IPS-18c (cell line): ENCODE results near the gene ZNF398.

ENCODE experiments used
- H3K4me3 ChIP-seq: 2 replicates; pipeline ENCODE4 v1.7.0; 2013; ENCODE audit warnings: low read depth, mild to moderate bottlenecking, low read length, moderate library complexity; ENCODE audit not compliant: insufficient read depth
- H3K9me3 ChIP-seq: one replicate; pipeline ENCODE4 v1.6.1; 2013; ENCODE audit warnings: mild to moderate bottlenecking, low read length, moderate library complexity; ENCODE audit not compliant: control insufficient read depth, insufficient read depth

ZNF398 gene

GRCh38 chr7:149184274-149184673 is 37.0 kb downstream of the ZNF398 start:
- H3K4me3 ChIP-seq, result no peak overlapping the region
- H3K9me3 ChIP-seq, result no peaks in the 10 kb centered on the region

GRCh38 chr7:149188213-149188612 is 41.0 kb downstream of the ZNF398 start:
- peaks cover 2% of the 10 kb centered on the region for H3K9me3 ChIP-seq
- no peak overlapping the region for H3K4me3 ChIP-seq

DNA sequence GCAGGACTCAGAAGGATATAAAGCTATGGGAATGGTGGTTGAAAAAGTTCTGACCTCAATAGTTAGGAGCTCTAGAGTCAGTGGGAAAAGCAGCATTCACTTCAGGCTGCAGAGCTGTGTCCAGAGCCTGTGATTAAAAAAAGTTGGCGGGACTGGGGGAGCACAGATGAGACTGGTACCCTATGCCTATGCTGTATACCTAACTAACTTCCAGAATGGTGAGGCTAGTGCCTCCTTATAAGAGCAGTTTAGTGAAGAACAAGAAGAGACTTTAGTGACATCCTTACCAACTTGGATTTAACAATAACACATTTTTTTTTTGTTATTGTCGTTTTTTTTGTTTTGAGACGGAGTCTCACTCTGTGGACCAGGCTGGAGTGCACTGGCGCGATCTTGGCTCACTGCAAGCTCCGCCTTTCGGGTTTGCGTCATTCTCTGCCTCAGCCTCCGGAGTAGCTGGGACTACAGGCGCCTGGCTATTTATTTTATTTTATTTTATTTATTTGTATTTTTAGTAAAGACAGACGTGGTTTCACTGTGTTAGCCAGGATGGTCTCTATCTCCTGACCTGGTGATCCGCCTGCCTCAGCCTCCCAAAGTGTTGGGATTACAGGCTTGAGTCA is 41.5 kb downstream of the ZNF398 start:
- no peak overlapping the region for H3K4me3 ChIP-seq
- peaks cover 2% of the 10 kb centered on the region for H3K9me3 ChIP-seq

DNA sequence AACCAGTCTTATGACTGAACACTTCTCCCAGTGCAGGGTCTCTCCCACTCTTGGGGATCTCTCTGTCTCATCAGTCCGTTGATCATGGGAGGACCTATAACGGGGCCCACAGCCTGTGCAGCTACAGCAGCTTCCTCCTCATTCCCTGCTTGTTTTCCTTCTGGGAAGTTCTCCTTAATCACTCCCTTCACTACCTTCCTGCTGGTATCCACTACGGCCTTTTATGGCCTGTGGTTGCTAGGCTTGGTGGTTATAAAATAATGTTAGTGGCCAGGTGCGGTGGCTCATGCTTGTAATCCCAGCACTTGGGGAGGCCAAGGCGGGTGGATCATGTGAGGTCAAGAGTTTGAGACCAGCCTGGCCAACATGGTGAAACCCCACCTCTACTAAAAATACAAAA is 44.6 kb downstream of the ZNF398 start:
- Histone ChIP-seq H3K9me3 (peaks cover 2% of the 10 kb centered on the region), H3K4me3 (no peak overlapping the region)

DNA sequence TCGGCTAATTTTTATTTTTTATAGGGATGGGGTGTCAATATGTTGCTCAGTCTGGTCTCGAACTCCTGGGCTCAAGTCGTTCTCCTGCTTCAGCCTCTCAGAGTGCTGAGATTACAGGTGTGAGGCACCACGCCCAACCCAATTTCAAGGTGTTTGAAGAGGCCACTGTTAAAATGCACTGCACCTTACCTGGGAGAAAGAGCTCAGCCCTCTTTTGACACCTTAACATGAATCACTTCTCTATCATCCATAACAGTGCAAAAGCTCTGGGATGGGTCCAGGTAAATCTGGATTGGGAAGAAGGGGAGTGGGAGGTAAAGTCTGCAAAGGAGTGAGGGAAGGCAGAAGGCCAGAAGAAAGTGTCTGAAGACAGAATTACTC is 47.5 kb downstream of the ZNF398 start:
- Histone ChIP-seq H3K9me3 (peaks cover 2% of the 10 kb centered on the region), H3K4me3 (peak overlapping the region; percentile 82)

DNA sequence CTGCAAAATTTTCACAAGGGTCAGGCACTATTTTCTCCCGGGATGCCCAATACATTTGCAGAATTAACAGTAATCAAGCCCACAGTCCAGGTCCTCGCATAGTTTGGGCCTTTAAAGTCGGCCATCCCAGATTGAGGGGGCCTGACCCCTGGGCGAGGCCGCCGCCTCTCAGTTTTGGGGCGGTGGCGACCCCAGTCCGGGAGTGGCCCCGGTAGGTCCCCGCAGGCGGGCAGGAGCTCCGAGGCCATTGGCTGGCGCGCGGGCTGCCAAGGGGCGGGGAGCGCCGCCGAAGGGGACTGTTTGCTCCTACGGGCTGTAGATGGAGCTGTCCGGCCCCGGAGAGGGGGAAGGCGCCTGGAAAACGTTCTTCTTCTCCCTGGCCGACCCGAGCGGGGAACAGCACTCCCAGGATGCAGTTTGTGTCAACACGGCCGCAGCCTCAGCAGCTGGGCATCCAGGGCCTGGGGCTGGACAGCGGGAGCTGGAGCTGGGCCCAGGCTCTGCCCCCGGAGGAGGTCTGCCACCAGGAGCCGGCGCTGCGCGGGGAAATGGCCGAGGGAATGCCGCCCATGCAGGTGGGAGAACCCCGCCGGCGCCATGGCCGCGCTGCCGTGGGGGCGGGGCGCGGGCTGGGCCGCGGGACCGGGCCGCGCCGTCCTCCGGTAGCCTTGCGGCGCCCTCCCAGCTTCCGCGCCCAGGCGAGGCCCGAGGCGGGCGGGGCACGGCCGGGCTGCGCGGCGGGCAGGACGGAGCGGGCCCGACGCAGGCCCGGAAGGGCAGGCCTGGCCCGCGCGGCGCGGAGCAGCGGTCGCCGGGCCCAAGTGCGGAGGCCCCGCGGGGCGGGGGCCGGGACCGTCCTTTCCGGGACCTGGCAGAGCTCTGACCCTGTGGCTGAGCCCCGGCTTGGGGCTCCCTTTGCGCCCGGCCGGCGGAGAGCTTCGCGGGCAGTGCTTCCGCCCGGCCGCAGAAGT is 48.2 kb downstream of the ZNF398 start, which contains the start of gene ZNF282:
Gene ZNF282 (plus strand): TSS at position 367 of the 971 bp plus-strand sequence. CDS start 44 bp downstream, at position 411.
- H3K9me3 ChIP-seq, result peaks cover 2% of the 10 kb centered on the region
- peak within 1 kb of the TSS; percentile 82 for H3K4me3 ChIP-seq

GRCh38 chr7:149196151-149196704 is 49.0 kb downstream of the ZNF398 start:
- Histone ChIP-seq H3K9me3 (peaks cover 2% of the 10 kb centered on the region), H3K4me3 (peak overlapping the region; percentile 82)

DNA sequence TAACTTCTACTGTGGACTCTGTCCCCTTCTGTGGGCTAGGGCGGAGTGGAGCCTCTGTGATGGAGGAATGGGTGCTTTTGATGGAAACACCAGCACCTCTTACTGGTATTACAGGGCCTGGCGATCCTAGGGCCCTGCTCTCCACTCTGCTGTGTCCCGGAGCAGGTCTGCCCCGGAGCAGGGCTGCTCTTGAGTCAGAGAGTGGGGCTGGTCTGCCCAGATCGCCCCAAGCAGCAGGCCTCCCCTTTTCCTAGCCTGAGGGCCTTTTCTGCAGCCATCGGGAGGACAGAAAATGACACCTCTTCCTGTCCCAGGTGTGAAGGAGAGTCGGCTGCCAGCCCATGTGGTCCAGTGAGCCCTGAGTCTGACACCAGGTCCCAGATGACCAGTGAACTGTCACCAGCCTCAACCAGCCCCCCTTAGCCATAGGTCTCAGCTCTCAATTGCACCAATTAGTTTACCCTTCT is 49.5 kb downstream of the ZNF398 start:
- Histone ChIP-seq H3K9me3 (no peaks in the 10 kb centered on the region), H3K4me3 (peak overlapping the region; percentile 82)

DNA sequence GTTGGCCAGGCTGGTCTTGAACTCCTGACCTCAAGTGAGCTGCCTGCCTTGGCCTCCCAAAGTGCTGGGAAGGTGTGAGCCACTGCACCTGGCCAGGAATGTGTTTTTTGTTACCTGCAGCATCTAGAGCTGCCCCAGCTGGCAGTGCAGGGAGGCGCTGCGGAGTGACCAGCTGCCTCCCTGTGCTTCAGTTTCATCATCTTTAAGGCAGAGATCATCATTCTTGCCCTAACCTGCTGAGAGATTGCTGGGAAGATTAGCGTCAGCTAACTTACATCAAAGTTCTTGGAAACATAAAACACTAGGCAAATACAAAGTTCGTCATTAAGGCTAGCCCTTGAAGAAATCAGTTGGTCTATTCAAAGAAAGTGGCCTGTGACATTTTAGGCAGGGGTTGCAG is 50.4 kb downstream of the ZNF398 start:
- Histone ChIP-seq H3K9me3 (no peaks in the 10 kb centered on the region), H3K4me3 (no peak overlapping the region)

DNA sequence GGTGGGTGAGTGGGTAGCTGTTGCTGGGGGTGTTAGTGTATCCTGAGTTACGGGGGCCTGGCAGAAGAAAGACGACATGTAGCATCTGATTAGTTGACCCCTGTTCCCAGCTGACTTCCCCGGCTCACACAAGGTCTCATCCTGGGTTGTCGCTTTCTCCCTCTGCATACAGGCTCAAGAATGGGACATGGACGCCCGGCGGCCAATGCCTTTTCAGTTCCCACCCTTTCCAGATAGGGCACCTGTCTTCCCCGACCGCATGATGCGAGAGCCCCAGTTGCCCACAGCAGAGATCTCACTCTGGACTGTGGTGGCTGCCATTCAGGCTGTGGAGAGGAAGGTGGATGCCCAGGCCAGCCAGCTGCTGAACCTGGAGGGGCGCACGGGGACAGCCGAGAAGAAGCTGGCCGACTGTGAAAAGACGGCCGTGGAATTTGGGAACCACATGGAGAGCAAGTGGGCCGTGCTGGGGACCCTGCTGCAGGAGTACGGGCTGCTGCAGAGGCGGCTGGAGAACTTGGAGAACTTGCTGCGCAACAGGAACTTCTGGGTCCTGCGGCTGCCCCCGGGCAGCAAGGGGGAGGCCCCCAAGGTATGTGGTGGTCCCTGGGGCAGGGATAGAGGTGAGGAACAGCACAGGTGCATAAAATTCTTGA is 51.0 kb downstream of the ZNF398 start:
- Histone ChIP-seq H3K4me3 (no peak overlapping the region), H3K9me3 (no peaks in the 10 kb centered on the region)

DNA sequence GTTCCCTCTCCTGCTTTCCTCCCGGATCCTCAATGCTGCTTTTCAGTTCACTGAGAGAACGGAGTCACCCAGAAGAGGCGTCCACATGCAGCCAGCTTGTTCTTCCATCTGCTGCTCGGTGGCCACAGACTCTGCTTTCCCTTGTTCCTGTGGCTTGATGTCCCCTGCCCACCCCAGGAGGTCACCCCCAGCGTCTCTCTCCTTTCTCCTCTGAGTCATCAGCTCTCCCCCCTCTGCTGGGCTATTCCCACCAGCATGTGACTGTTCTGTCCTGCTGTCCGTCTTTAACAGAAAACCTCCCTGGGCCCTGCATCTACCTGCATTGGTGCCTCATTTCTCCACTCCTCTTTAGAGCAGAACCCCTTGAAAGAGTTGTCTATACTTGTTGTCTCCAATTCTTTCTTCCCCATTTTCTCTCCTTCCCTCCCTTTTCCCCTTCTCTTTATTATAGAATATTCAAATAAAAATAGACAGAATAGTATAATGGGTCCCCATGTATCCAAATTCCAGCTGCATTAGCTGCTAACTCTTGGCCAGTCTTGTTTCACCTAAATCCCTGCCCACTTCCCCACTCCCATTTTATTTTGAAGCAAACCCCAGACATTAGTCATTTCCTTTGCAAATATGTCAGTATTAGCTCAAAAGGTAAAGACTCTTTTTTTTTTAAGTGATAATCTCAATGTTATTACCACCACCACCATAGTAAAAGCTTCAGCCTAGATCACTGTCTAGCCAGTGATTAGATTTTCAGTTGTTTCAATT is 52.2 kb downstream of the ZNF398 start:
- H3K4me3 ChIP-seq, result no peak overlapping the region

DNA sequence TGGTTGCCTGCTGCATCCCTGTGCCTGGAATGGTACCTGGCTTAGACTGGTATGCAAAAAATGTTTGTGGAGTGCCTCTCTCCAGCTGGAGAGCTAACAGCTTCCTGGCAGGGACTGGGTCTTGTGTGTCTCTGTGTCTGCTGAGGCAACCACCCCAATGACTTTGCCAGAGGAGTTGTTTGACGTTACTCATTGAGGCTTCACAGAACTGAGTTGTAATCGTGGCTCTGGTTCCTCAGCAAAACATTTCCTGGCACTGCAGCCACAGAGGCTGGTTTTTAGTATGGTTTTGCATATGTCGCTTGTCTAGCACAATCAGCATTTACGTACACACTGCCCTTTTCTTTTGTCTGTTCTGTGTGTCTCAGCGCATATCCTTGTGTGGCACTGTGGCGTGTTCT is 55.6 kb downstream of the ZNF398 start:
- no peak overlapping the region for H3K4me3 ChIP-seq
- H3K9me3 ChIP-seq, result peaks cover 5% of the 10 kb centered on the region

More for the DNA sequence above, 52.2 kb downstream of the ZNF398 start:
- H3K9me3 ChIP-seq, result no peaks in the 10 kb centered on the region

DNA sequence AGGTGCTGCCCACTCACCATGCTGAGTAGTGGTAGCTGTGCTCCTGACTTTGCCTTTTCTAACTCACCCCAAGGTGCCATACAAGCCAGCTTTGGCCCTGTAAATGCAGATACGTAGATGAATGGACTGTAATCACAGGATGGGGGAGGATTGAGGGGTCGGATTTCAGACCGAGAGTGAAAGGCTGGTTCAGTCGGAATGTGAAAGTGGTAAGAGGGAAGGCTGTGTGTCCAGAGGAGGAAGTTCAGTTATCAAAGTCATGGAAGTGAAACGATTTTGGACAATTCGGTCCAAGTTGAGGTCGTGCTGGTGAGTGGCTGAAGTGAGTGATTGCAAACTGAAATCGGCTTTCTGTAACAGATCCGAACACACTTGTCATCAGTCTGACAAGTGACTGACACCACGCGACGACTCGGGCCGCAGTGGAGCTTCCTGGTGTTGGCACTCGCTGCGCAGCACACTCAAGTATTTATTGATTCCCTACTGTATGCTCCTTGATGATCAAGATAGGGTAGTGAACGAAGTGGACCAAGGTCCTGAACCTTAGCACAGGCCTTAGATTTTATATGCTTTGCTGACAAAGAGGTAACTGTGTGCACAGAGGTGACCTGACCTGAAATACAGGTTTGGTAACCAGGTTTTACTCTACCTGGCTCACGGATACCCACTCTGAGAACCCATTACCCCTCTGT is 58.6 kb downstream of the ZNF398 start:
- H3K4me3 ChIP-seq, result no peak overlapping the region
- H3K9me3 ChIP-seq, result peaks cover 5% of the 10 kb centered on the region

- no peak overlapping the region for H3K4me3 ChIP-seq
- peaks cover 5% of the 10 kb centered on the region for H3K9me3 ChIP-seq
Measured at GRCh38 chr7:149207324-149208035, 60.2 kb downstream of the ZNF398 start.

DNA sequence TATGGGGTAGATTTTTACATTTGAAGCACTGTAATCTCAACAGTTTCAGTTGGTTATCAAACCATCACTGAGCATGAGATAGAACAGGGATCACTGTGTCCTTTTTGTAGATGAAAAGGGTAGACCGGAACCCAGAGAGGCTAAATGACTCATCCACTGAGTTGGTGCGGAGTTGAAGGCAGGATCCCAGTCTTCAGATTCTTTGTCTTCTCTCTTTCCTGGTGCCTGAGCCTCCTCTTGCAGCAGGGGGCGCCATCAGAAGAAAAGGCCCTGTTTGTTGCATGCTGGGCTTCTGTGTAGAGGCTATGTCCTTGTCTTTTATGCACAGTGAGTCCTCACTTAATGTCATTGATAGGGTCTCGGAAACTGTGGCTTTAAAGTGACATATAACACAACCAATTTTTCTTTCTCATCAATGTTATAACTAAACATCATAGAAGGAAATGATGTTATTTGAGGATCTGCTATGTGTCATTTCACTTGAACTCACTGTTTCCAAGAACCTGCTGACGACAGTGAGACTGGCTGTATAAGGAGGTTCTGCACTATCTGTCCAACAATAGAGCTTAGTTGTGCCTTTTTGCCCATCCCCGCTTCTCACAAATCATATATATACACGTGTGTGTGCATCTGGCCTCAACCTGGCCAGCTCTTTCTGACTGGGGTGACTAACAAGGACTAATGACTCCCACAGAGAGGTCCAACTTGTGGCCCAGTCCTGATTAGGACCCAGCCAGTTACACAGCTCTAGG is 62.4 kb downstream of the ZNF398 start:
- Histone ChIP-seq H3K9me3 (peaks cover 5% of the 10 kb centered on the region), H3K4me3 (no peak overlapping the region)
